ENCODE measurements around the gene USP22. TPM values are rescaled to one million over a fixed set of nuclear protein-coding genes. Genes with fewer than 3 reads are reported as not detected.
"Not testable (repeated sequence)": the region's sequence is repeated elsewhere in the genome, so short reads cannot be mapped to it uniquely, and the experiment has no call there.

The USP22 gene
- 156 TPM for total RNA-seq

DNA sequence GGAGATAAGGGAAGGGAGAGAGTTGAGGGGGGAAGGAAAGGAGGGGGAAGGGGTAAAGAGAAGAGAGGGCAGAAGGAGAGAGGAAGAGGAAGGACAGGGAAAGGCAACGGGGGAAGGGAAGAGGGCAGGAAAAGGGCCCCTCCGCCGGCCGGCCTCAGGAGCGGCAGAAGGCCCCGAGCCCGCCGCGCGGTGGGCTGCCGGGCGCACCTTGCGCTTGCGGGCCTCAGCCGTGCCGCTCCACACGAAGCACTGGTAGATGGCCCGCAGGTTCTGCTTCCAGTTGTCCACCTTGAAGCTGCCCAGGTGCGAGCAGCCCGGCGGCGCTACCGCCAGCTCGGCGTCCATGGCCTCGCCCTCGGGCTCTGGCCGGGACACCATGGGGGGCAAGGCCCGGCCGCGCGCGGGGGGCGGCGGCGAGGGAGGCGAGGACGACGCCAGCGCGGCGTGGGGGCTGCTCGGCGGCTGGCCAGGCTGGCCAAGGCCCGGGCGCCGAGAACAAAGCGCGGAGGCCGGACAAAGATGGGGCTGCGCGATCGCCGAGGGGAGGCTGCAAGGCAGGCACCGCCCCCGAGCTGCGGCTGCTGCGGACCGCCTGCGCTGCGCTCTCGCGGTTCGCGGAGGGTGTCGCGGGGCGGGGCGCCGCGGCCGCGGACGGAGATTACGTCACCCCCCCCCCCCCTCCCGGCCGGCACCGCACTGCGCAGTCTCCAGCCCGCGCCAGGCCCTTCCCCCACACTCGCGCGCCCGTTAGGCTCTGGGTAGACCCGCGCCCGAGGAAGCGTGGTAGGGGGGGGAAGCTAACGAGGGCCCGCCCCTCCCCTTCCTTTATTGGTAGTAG, at the start of gene USP22:
Gene USP22 (minus strand): TSS at position 554 of the 838 bp plus-strand sequence. CDS start 176 bp downstream, at position 378.
- Histone ChIP-seq H3K27ac (ENCODE audit: low read depth, low read length) (peak within 1 kb of the TSS; percentile 100), H3K9me3 (ENCODE audit: control insufficient read depth in 3 of 3, low read length in 3 of 3) (no peaks in the 10 kb centered on the region), H3K27me3 (ENCODE audit: control insufficient read depth in 3 of 3, insufficient read depth in 3 of 3, low read length in 3 of 3) (no peaks in the 10 kb centered on the region), H3K9ac (ENCODE audit: low read depth in 1 of 3, low read length in 3 of 3) (peak within 1 kb of the TSS; percentile 97 to 100 (median 99)), H3K4me1 (ENCODE audit: control insufficient read depth in 3 of 3, insufficient read depth in 3 of 3, low read length in 3 of 3) (peaks cover 16 to 26% (median 18%) of the 10 kb centered on the region in 3 donors), H3K4me3 (ENCODE audit: low read length in 3 of 3) (peak within 1 kb of the TSS; percentile 87 to 91 (median 90)), H3K36me3 (ENCODE audit: control insufficient read depth in 3 of 3, insufficient read depth in 3 of 3, low read length in 3 of 3) (no peaks in the 10 kb centered on the region)

DNA sequence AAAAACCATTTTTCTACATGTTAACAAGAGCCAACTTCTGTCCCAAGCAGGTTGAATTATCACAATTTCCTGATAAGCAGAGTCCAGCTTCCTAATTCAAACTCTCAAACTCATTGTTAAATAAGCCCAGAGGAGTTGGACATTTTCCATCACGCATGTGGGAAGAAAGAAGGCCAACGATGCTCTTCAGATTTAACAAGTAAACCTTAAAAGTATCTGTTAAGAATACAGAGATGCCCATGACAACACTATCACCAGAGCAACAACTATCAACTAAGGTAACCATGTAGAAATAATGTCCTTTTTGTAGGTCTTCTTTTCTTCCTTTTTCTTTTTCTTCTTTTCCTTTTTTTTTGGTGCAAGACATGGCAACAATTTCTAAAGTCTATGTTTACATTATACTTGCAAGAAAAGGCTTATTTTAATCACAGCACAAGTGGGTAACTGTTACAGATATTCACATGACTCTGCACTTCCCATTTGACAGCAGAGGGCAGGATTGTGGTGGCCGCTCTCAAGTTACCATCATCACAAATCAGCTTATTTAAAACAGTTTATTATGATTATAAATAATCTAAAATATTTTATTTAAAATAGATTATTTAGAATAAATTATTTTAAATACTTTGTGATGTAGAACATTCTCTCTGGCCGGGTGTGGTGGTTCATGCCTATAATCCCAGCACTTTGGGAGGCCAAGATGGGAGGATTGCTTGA, 48.2 kb upstream of the USP22 start:
- H3K9ac ChIP-seq (ENCODE audit: low read depth in 1 of 3, low read length in 3 of 3), result no peak overlapping the region
- no peak overlapping the region for H3K27ac ChIP-seq (ENCODE audit: low read depth, low read length)
- H3K36me3 ChIP-seq (ENCODE audit: control insufficient read depth in 3 of 3, insufficient read depth in 3 of 3, low read length in 3 of 3), result no peaks in the 10 kb centered on the region
- no peaks in the 10 kb centered on the region for H3K27me3 ChIP-seq (ENCODE audit: control insufficient read depth in 3 of 3, insufficient read depth in 3 of 3, low read length in 3 of 3)
- H3K9me3 ChIP-seq (ENCODE audit: control insufficient read depth in 3 of 3, low read length in 3 of 3), result no peaks in the 10 kb centered on the region
- no peaks in the 10 kb centered on the region for H3K4me1 ChIP-seq (ENCODE audit: control insufficient read depth in 3 of 3, insufficient read depth in 3 of 3, low read length in 3 of 3)
- no peak overlapping the region for H3K4me3 ChIP-seq (ENCODE audit: low read length in 3 of 3)

DNA sequence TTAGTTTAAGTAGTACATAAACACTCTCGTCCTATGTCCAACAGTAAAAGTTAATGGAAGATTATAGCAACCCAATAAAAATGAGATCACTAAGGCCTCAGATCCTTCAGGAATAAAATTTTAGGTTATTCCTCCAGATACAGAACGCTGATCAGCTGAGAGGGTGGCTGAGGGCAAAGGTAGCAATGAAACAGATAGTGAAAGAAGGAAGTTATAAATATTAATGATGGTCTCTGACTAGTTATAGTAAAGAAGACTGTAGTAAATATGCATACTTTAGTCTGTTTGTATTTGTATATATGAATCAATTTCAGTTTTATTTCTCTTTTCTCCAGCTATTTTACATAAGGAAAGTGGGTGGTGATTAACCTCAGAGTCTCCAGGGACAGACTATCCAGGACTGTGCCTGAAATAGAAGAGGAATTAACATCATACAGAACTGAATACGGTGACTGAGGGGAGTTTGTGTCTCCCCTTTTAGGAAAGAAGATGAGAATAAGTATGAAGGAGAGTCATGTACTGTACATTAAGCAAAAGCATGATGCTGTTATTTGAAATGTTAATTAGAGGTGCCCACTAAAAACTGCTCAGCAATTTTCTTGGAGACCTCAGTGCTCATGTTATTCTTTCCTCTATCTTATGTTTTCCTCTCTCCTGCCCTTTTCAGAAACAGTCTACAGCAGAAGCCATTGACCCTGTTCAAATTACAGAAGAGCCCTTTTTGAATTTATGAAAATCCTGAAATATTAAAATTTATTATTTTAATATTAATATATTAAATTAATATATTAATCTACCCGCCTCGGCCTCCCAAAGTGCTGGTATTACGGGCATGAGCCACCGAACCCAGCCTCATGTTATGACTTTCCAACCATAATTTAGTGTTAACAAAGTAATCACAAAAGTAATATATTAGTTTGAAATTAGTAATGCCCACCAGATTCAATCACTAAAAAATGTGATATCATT, 47.4 kb upstream of the USP22 start:
- Histone ChIP-seq H3K36me3 (ENCODE audit: control insufficient read depth in 3 of 3, insufficient read depth in 3 of 3, low read length in 3 of 3) (no peaks in the 10 kb centered on the region), H3K4me1 (ENCODE audit: control insufficient read depth in 3 of 3, insufficient read depth in 3 of 3, low read length in 3 of 3) (no peaks in the 10 kb centered on the region), H3K27me3 (ENCODE audit: control insufficient read depth in 3 of 3, insufficient read depth in 3 of 3, low read length in 3 of 3) (no peaks in the 10 kb centered on the region), H3K27ac (ENCODE audit: low read depth, low read length) (no peak overlapping the region), H3K4me3 (ENCODE audit: low read length in 3 of 3) (no peak overlapping the region), H3K9me3 (ENCODE audit: control insufficient read depth in 3 of 3, low read length in 3 of 3) (no peaks in the 10 kb centered on the region), H3K9ac (ENCODE audit: low read depth in 1 of 3, low read length in 3 of 3) (no peak overlapping the region)

DNA sequence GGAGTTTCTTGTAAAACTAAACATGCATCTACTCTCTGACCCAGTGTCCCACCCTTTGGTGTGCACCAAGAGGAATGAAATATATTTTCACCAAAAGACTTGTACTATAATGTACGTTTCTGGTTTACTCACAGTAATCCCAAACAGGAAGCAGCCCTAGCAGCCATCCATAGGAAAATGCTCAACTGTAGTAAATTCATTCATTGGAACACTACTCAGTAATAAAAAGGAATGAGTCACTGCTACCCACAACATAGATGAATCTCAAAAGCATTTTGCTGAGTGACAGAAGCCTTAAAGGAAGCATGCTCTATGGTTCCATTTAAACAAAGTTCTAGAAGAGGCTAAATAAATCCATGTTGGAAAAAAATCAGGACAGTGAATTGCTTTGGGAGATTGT, 46.3 kb upstream of the USP22 start:
- Histone ChIP-seq H3K4me1 (ENCODE audit: control insufficient read depth in 3 of 3, insufficient read depth in 3 of 3, low read length in 3 of 3) (no peaks in the 10 kb centered on the region), H3K4me3 (ENCODE audit: low read length in 3 of 3) (no peak overlapping the region), H3K36me3 (ENCODE audit: control insufficient read depth in 3 of 3, insufficient read depth in 3 of 3, low read length in 3 of 3) (no peaks in the 10 kb centered on the region), H3K9me3 (ENCODE audit: control insufficient read depth in 3 of 3, low read length in 3 of 3) (no peaks in the 10 kb centered on the region), H3K27me3 (ENCODE audit: control insufficient read depth in 3 of 3, insufficient read depth in 3 of 3, low read length in 3 of 3) (no peaks in the 10 kb centered on the region), H3K9ac (ENCODE audit: low read depth in 1 of 3, low read length in 3 of 3) (no peak overlapping the region), H3K27ac (ENCODE audit: low read depth, low read length) (no peak overlapping the region)

DNA sequence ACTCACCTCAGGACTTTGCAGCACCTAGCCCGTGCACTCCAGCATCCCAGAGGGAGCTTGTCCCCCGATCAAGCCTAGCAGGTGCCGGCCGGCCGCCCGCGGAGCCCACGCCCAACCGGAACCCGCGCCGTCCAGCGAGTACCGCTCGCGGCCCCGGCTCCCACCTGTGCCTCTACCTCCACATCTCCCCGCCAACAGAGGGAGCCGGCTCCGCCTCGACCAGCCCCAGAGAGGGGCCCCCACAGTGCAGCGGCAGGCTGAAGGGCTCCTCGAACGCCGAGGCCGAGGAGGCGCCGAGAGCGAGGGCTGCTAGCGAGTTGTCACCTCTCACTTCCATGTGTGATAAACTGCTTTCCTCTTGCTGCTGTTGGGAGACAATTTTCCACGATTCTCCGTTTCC, 42.9 kb upstream of the USP22 start:
- Histone ChIP-seq H3K9me3 (ENCODE audit: control insufficient read depth in 3 of 3, low read length in 3 of 3) (no peaks in the 10 kb centered on the region), H3K9ac (ENCODE audit: low read depth in 1 of 3, low read length in 3 of 3) (no peak overlapping the region), H3K27ac (ENCODE audit: low read depth, low read length) (no peak overlapping the region), H3K4me1 (ENCODE audit: control insufficient read depth in 3 of 3, insufficient read depth in 3 of 3, low read length in 3 of 3) (no peaks in the 10 kb centered on the region), H3K27me3 (ENCODE audit: control insufficient read depth in 3 of 3, insufficient read depth in 3 of 3, low read length in 3 of 3) (no peaks in the 10 kb centered on the region), H3K36me3 (ENCODE audit: control insufficient read depth in 3 of 3, insufficient read depth in 3 of 3, low read length in 3 of 3) (no peaks in the 10 kb centered on the region), H3K4me3 (ENCODE audit: low read length in 3 of 3) (no peak overlapping the region)

DNA sequence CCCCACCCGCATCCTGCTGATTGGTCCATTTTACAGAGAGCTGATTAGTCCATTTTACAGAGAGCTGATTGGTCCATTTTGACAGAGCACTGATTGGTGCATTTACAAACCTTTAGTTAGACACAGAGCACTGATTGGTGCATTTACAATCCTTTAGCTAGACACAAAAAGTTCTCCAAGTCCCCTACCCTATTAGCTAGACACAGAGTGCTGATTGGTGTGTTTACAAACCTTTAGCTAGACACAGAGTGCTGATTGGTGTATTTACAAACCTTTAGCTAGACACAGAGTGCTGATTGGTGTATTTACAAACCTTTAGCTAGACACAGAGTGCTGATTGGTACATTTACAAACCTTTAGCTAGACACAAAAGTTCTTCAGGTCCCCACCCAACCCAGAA, 42.5 kb upstream of the USP22 start:
- H3K9me3 ChIP-seq (ENCODE audit: control insufficient read depth in 3 of 3, low read length in 3 of 3); H3K36me3 ChIP-seq (ENCODE audit: control insufficient read depth in 3 of 3, insufficient read depth in 3 of 3, low read length in 3 of 3); H3K27me3 ChIP-seq (ENCODE audit: control insufficient read depth in 3 of 3, insufficient read depth in 3 of 3, low read length in 3 of 3); H3K9ac ChIP-seq (ENCODE audit: low read depth in 1 of 3, low read length in 3 of 3); H3K4me3 ChIP-seq (ENCODE audit: low read length in 3 of 3); H3K27ac ChIP-seq (ENCODE audit: low read depth, low read length); H3K4me1 ChIP-seq (ENCODE audit: control insufficient read depth in 3 of 3, insufficient read depth in 3 of 3, low read length in 3 of 3): not testable (repeated sequence)

DNA sequence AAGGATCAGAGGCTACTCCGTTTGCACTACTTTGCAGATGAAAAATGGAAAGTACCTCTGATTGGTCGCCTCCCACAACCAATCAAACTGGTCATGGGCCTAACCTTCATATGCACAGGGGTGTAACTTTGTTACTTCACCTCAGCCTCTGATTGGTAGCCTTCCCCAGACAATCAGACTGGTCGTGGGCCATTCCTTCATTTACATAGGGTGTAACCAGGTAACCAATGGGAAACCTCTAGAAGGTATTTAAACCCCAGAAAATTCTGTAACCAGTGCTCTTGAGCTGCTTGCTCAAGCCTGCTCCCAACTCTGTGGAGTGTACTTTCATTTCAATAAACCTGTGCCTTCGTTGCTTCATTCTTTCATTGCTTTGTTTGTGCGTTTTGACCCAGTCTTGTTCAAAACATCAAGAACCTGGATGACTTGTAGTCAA, 39.2 kb upstream of the USP22 start:
- Histone ChIP-seq H3K27ac (ENCODE audit: low read depth, low read length) (no peak overlapping the region), H3K4me3 (ENCODE audit: low read length in 3 of 3) (no peak overlapping the region), H3K36me3 (ENCODE audit: control insufficient read depth in 3 of 3, insufficient read depth in 3 of 3, low read length in 3 of 3) (no peaks in the 10 kb centered on the region), H3K4me1 (ENCODE audit: control insufficient read depth in 3 of 3, insufficient read depth in 3 of 3, low read length in 3 of 3) (peaks cover 3 to 19% (median 7%) of the 10 kb centered on the region in 3 donors), H3K27me3 (ENCODE audit: control insufficient read depth in 3 of 3, insufficient read depth in 3 of 3, low read length in 3 of 3) (no peaks in the 10 kb centered on the region), H3K9me3 (ENCODE audit: control insufficient read depth in 3 of 3, low read length in 3 of 3) (no peaks in the 10 kb centered on the region), H3K9ac (ENCODE audit: low read depth in 1 of 3, low read length in 3 of 3) (no peak overlapping the region)

DNA sequence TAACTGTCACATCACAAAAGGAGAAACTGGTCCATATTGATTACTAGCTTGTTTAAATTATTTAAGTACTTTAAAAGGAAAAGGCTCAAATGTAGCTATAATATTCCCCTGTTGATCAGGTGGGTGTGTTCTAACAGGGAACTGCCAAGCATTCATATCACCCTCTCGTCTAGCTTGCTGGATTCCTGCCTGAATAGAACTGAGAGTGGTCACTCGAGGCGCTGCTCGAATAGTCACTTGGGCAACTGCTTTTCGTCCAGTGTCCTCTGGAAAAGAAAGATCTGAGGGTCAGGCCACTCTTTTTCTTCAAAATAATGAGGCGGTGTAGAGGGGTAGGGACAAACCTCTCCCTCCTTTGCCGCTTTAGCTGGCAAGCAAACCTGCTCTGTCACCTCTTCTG, 36.4 kb upstream of the USP22 start:
- Histone ChIP-seq H3K4me3 (ENCODE audit: low read length in 3 of 3) (no peak overlapping the region), H3K27me3 (ENCODE audit: control insufficient read depth in 3 of 3, insufficient read depth in 3 of 3, low read length in 3 of 3) (no peaks in the 10 kb centered on the region), H3K4me1 (ENCODE audit: control insufficient read depth in 3 of 3, insufficient read depth in 3 of 3, low read length in 3 of 3) (peaks cover 13 to 39% (median 19%) of the 10 kb centered on the region in 3 donors), H3K36me3 (ENCODE audit: control insufficient read depth in 3 of 3, insufficient read depth in 3 of 3, low read length in 3 of 3) (no peaks in the 10 kb centered on the region), H3K9ac (ENCODE audit: low read depth in 1 of 3, low read length in 3 of 3) (no peak overlapping the region), H3K9me3 (ENCODE audit: control insufficient read depth in 3 of 3, low read length in 3 of 3) (no peaks in the 10 kb centered on the region), H3K27ac (ENCODE audit: low read depth, low read length) (no peak overlapping the region)

DNA sequence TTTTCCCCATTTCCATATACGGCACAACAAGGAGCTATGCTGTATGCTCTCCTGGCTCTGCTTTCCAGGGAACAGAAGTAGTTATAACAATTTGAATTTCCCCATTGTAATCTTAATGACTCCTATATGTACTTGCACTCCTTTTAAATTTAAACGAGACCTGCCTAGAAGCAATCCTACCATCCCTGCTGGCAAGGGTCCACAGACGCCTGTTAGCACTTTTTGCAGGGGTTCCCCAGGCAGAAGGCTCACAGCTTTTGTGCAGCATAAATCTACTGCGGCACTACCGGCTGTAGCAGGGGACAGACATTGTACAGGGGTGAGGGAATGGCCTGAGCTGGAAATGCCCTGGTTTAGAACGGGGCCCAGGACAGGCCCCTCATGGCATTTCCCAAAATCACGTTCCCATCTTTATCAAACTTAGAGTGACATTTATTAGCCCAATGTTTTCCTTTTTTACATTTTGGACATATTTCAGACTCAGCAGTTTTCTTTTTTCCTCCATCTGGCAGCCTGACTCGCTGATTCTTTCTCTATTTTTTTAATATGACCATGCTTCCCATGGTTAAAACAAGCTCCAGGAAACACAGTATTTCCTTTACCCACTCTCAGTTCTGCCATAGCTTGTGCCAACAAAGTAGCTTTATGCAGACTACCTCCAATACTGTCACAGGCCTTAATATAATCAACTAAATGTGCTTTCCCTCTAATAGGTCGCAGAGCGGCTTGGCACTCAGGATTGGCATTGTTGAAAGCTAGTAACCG, 35.4 kb upstream of the USP22 start:
- H3K27me3 ChIP-seq (ENCODE audit: control insufficient read depth in 3 of 3, insufficient read depth in 3 of 3, low read length in 3 of 3), result no peaks in the 10 kb centered on the region
- no peak overlapping the region for H3K4me3 ChIP-seq (ENCODE audit: low read length in 3 of 3)
- no peaks in the 10 kb centered on the region for H3K36me3 ChIP-seq (ENCODE audit: control insufficient read depth in 3 of 3, insufficient read depth in 3 of 3, low read length in 3 of 3)
- peaks cover 13 to 39% (median 19%) of the 10 kb centered on the region in 3 donors for H3K4me1 ChIP-seq (ENCODE audit: control insufficient read depth in 3 of 3, insufficient read depth in 3 of 3, low read length in 3 of 3)
- no peak overlapping the region for H3K27ac ChIP-seq (ENCODE audit: low read depth, low read length)
- no peak overlapping the region for H3K9ac ChIP-seq (ENCODE audit: low read depth in 1 of 3, low read length in 3 of 3)
- no peaks in the 10 kb centered on the region for H3K9me3 ChIP-seq (ENCODE audit: control insufficient read depth in 3 of 3, low read length in 3 of 3)
